K562 (cell line): ENCODE data around the gene CELA3A. TPM values are rescaled to one million over a fixed set of nuclear protein-coding genes. Genes with fewer than 3 reads are reported as not detected.
A peak's percentile ranks its signal among the peaks of the same experiment; 100 is the strongest.

Source experiments
- ATAC-seq: fragments of 200-7000 bp; cut with Tn5 transposase; 3 replicates; pipeline ENCODE4 v1.9.1; 2020; ENCODE audit warnings: moderate library complexity
- BruUV-seq: library from RNA; stranded (reverse); fragments of 400-500 nt; replicated peaks from 2 replicates; lab custom pipeline; 2021; lab: Mats Ljungman, UMichigan
- CTCF ChIA-PET: fragments of 300-600 bp; formaldehyde crosslinking; extraction: SDS; loops from one replicate; lab custom pipeline; 2021; ENCODE audit warnings: low intra/inter-chr PET ratio; lab: Yijun Ruan, JAX
- POLR2A ChIA-PET: fragments of 300-600, 350-650 bp; sonication (Branson Sonifier 250); formaldehyde crosslinking; extraction: SDS; loops from one replicate; lab custom pipeline; 2021; ENCODE audit warnings: antibody characterized with exemption, inconsistent platforms; lab: Yijun Ruan, JAX
- DNase-seq, 4 experiments: peaks; one replicate each; pipeline versions ENCODE4 v3.0.0 to v3.0.0-alpha.2; 2011 to 2018; ENCODE audit warnings: low spot score in 3 of 4, mixed read lengths in 3 of 4; ENCODE audit errors: extremely low read depth in 1 of 4
- FAIRE-seq: peaks from 2 replicates; lab custom pipeline; 2011; peaks lifted over from hg19 to GRCh38; lab: Jason Lieb, UNC
- H2AFZ ChIP-seq: 2 replicates; pipeline ENCODE4 v1.6.0; 2011; ENCODE audit warnings: low read depth, low read length, control low read depth, inconsistent platforms
- H3K27ac ChIP-seq: fragments of 200-600 bp; 3 replicates; pipeline ENCODE4 v1.8.0; 2011; ENCODE audit warnings: low read depth, mild to moderate bottlenecking, control low read depth, inconsistent platforms, low read length, moderate library complexity, mixed read lengths; ENCODE audit errors: extremely low read depth
- H3K27me3 ChIP-seq, 2 experiments: fragments of 300-600 bp in 1 of 2; 2 replicates in 1 of 2; 3 replicates in 1 of 2; pipeline versions ENCODE4 v1.6.0 to v1.8.0; 2011; ENCODE audit warnings: inconsistent platforms in 2 of 2, low read length in 2 of 2, mild to moderate bottlenecking in 1 of 2, mixed read lengths in 1 of 2, moderate library complexity in 1 of 2; ENCODE audit not compliant: control insufficient read depth in 2 of 2, insufficient read depth in 2 of 2
- H3K36me3 ChIP-seq: fragments of 300-600 bp; 3 replicates; pipeline ENCODE4 v1.8.0; 2011; ENCODE audit warnings: mild to moderate bottlenecking, low read length, inconsistent platforms; ENCODE audit not compliant: control insufficient read depth, insufficient read depth
- H3K4me1 ChIP-seq, 2 experiments: fragments of 200-600 bp in 1 of 2; replicated peaks in 1 of 2; 2 replicates in 1 of 2; 3 replicates in 1 of 2; pipeline versions ENCODE4 v1.5.1 to v1.8.0; 2011; ENCODE audit warnings: inconsistent platforms in 2 of 2, low read length in 2 of 2, mild to moderate bottlenecking in 1 of 2, mixed read lengths in 1 of 2, moderate library complexity in 1 of 2; ENCODE audit not compliant: control insufficient read depth in 2 of 2, insufficient read depth in 2 of 2
- H3K4me2 ChIP-seq: 2 replicates; pipeline ENCODE4 v1.6.1; 2011; ENCODE audit warnings: low read length, control low read depth, inconsistent platforms, mixed read lengths; ENCODE audit not compliant: insufficient read depth
- H3K4me3 ChIP-seq: fragments of 200-600 bp; sonication (generic), shearing (Covaris generic); 2 replicates; pipeline ENCODE4 v1.5.1; 2016; ENCODE audit warnings: control low read depth, inconsistent platforms
- H3K79me2 ChIP-seq: fragments of 200-600 bp; 3 replicates; pipeline ENCODE4 v1.8.0; 2011; ENCODE audit warnings: low read length, inconsistent platforms; ENCODE audit not compliant: control insufficient read depth, insufficient read depth
- H3K9ac ChIP-seq, 2 experiments: 2 replicates each; pipeline versions ENCODE4 v1.6.0 to v1.6.1; 2011; ENCODE audit warnings: low read depth in 2 of 2, low read length in 2 of 2, control low read depth in 1 of 2, inconsistent platforms in 1 of 2, mild to moderate bottlenecking in 1 of 2, mixed read lengths in 1 of 2; ENCODE audit not compliant: insufficient read depth in 1 of 2
- H3K9me1 ChIP-seq: one replicate; pipeline ENCODE4 v1.6.0; 2011; ENCODE audit warnings: inconsistent platforms, mild to moderate bottlenecking, low read length, moderate library complexity; ENCODE audit not compliant: control insufficient read depth, insufficient read depth
- H3K9me3 ChIP-seq: replicated peaks from 2 replicates; pipeline ENCODE4 v1.5.1; 2011; ENCODE audit warnings: low read depth, low read length, inconsistent platforms; ENCODE audit not compliant: control insufficient read depth, insufficient read depth
- H4K20me1 ChIP-seq: replicated peaks from 2 replicates; pipeline ENCODE4 v1.6.1; 2011; ENCODE audit warnings: low read length, inconsistent platforms, mixed read lengths; ENCODE audit not compliant: control insufficient read depth, insufficient read depth
- ELF2 ChIP-seq: fragments of 250-450 bp; sonication (Bioruptor Pico); IDR thresholded peaks from 2 replicates; pipeline ENCODE4 v1.5.0; 2021; ENCODE audit warnings: mild to moderate bottlenecking
- GABPB1 ChIP-seq: sonication (generic); formaldehyde crosslinking; IDR thresholded peaks from 2 replicates; pipeline ENCODE4 v1.8.0; 2022; ENCODE audit warnings: mild to moderate bottlenecking, missing genetic modification reagents
- WGBS: fragments of 100-300 bp; shearing (Covaris generic); methylation state at CpG from one replicate; pipeline ENCODE4 v1.1.6; 2016; ENCODE audit warnings: low coverage, mixed read lengths; ENCODE audit not compliant: insufficient coverage; ENCODE audit errors: missing lambda C conversion rate; 5-methylcytosine and 5-hydroxymethylcytosine counted together
- in situ Hi-C: fragments of 300-500 bp; cut with MboI; formaldehyde crosslinking; loops from 4 replicates; pipeline ENCODE4 v1.15.0; 2018; ENCODE audit warnings: inconsistent platforms, mixed read lengths
- intact Hi-C: fragments of 100-400 bp; cut with micrococcal nuclease; formaldehyde crosslinking; loops from 2 replicates; pipeline ENCODE4 v1.14.2; 2022
- polyA plus RNA-seq, 8 experiments: library from polyadenylated mRNA; depleted of rRNA in 4 of 8; stranded (reverse) in 5 of 8; unstranded in 3 of 8; fragments of >200 nt; fragmentation: Nextera tagmentation in 2 of 8; fragmentation: Illumina TruSeq in 1 of 8; extraction: Ambion mirVana in 2 of 8; extraction: Trizol in 1 of 8; gene quantifications; 2 replicates each; pipeline versions ENCODE4 v1.2.1 to v1.2.3, GENCODE V29; 2011 to 2014; ENCODE audit warnings: inconsistent platforms in 1 of 8, missing spikeins in 1 of 8
- total RNA-seq, 7 experiments: library from RNA; depleted of rRNA in 6 of 7; stranded (reverse); fragments of >200 nt in 6 of 7; fragmentation: Illumina TruSeq in 2 of 7; extraction: Trizol in 2 of 7; gene quantifications; 2 replicates each; pipeline versions ENCODE4 v1.2.1 to v1.2.3, GENCODE V29; 2011 to 2021; ENCODE audit warnings: low replicate concordance in 1 of 7
- TF ChIP-seq, protein P1 (sequence below): sonication (generic); formaldehyde crosslinking; IDR thresholded peaks from 2 replicates; pipeline ENCODE4 v1.9.0; 2022; ENCODE audit warnings: mild to moderate bottlenecking, missing genetic modification reagents
- TF ChIP-seq, protein P2 (sequence below): fragments of 250-450 bp; sonication (Bioruptor Pico); IDR thresholded peaks from 2 replicates; pipeline ENCODE4 v1.6.1; 2021; ENCODE audit warnings: mild to moderate bottlenecking
- TF ChIP-seq, protein P3 (sequence below): sonication (generic); formaldehyde crosslinking; IDR thresholded peaks from 2 replicates; pipeline ENCODE4 v1.8.0; 2023; ENCODE audit warnings: missing genetic modification reagents, mild to moderate bottlenecking, borderline replicate concordance
- TF ChIP-seq, protein P4 (sequence below), 2 experiments: IDR thresholded peaks; 2 replicates each; pipeline ENCODE4 v1.6.1; 2011; ENCODE audit warnings: borderline replicate concordance in 1 of 2, control low read depth in 1 of 2, low read depth in 1 of 2, low read length in 1 of 2, mild to moderate bottlenecking in 1 of 2, mixed read lengths in 1 of 2, moderate library complexity in 1 of 2; ENCODE audit not compliant: insufficient read depth in 1 of 2, insufficient read length in 1 of 2, poor library complexity in 1 of 2, severe bottlenecking in 1 of 2; ENCODE audit errors: extremely low read depth in 1 of 2
- TF ChIP-seq, protein P5 (sequence below): fragments of 250-450 bp; sonication (Bioruptor Pico); IDR thresholded peaks from 2 replicates; pipeline ENCODE4 v1.5.0; 2021
- TF ChIP-seq, protein P6 (sequence below): sonication (generic); formaldehyde crosslinking; IDR thresholded peaks from 2 replicates; pipeline ENCODE4 v1.8.1; 2023; ENCODE audit warnings: mild to moderate bottlenecking, missing genetic modification reagents, moderate library complexity

Gene CELA3A
- total and polyA plus RNA-seq, 9 of the 15 experiments (the other 6 are each of a cell fraction or from before 2014, with no cell fraction given): 5.4 TPM; not detected in 8

DNA sequence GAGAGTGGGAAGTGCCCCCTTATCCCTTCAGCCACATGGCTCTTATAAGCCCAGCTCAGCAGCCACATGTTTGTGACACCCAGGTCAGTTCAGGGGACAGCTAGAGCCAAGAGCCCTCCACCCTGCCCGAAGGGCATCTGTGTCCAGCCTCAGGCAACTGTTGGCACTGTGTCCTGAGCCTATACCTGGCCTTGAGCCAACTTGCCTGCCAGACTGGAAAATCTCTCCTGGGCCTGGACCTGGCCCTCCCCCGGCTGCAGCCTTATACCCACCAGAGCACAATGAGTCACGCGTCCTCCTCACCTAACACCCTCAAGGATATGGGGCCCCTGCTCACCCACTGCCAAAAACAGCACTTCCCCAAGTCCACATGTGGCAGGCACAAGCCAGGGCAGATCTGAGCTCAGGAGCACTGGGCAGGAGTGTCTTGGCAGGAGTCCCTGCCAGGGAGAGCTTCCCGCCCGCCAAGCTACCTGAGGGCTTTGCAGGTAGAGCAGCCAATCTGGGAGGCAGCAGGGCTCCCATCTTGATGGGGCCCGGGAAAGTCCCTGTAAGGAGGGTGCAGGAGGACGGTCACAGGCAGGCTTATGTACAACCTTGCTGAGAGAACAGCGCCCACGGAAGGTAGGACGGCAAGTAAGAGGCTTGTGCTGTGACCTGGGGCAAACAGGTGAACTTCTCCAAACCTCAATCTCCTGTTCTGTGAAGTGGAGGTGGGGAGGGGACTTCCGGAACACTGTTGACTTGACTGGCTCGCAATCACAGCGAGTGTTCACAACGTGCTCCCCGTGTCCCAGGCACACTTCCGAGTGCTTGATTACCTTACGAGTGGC, 44.5 kb upstream of the CELA3A start:
- DNase-seq (peak; percentile 45 to 67 (median 54)), ATAC-seq (peak; percentile 32), FAIRE-seq (no peak)
- Histone ChIP-seq H3K27me3 (no peaks in the 10 kb centered on the region), H3K9me3 (no peaks in the 10 kb centered on the region), H2AFZ (peak overlapping the region; percentile 44; the same call in 1 of the 2 replicates), H3K27ac (no peak overlapping the region), H3K4me1 (peaks cover 18 to 26% of the 10 kb centered on the region in 2 experiments), H4K20me1 (no peaks in the 10 kb centered on the region), H3K79me2 (no peaks in the 10 kb centered on the region), H3K9me1 (no peaks in the 10 kb centered on the region), H3K36me3 (no peaks in the 10 kb centered on the region), H3K4me3 (no peak overlapping the region), H3K4me2 (no peak overlapping the region), H3K9ac (peak overlapping the region in 1 of 2 experiments; percentile 86; a peak in 2 of 4 replicates)
- CTCF ChIA-PET: no interaction called here
- POLR2A ChIA-PET: interaction anchor here (0.7 kb wide), 1 partner anchor 78 kb away, joined by 3 read pairs; no protein-coding TSS in a partner anchor
- 60% methylated on average over 18 of the region's 18 CpGs for WGBS
- no TSS peak for BruUV-seq
- intact Hi-C loops: no loop called here
- in situ Hi-C loops: no loop called here
- TF ChIP-seq, protein P1, sequence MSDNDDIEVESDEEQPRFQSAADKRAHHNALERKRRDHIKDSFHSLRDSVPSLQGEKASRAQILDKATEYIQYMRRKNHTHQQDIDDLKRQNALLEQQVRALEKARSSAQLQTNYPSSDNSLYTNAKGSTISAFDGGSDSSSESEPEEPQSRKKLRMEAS: peak; percentile 51
- TF ChIP-seq, protein P2, sequence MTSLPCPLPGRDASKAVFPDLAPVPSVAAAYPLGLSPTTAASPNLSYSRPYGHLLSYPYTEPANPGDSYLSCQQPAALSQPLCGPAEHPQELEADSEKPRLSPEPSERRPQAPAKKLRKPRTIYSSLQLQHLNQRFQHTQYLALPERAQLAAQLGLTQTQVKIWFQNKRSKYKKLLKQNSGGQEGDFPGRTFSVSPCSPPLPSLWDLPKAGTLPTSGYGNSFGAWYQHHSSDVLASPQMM (CRISPR knock-in tag): no peak
- TF ChIP-seq, protein P3, sequence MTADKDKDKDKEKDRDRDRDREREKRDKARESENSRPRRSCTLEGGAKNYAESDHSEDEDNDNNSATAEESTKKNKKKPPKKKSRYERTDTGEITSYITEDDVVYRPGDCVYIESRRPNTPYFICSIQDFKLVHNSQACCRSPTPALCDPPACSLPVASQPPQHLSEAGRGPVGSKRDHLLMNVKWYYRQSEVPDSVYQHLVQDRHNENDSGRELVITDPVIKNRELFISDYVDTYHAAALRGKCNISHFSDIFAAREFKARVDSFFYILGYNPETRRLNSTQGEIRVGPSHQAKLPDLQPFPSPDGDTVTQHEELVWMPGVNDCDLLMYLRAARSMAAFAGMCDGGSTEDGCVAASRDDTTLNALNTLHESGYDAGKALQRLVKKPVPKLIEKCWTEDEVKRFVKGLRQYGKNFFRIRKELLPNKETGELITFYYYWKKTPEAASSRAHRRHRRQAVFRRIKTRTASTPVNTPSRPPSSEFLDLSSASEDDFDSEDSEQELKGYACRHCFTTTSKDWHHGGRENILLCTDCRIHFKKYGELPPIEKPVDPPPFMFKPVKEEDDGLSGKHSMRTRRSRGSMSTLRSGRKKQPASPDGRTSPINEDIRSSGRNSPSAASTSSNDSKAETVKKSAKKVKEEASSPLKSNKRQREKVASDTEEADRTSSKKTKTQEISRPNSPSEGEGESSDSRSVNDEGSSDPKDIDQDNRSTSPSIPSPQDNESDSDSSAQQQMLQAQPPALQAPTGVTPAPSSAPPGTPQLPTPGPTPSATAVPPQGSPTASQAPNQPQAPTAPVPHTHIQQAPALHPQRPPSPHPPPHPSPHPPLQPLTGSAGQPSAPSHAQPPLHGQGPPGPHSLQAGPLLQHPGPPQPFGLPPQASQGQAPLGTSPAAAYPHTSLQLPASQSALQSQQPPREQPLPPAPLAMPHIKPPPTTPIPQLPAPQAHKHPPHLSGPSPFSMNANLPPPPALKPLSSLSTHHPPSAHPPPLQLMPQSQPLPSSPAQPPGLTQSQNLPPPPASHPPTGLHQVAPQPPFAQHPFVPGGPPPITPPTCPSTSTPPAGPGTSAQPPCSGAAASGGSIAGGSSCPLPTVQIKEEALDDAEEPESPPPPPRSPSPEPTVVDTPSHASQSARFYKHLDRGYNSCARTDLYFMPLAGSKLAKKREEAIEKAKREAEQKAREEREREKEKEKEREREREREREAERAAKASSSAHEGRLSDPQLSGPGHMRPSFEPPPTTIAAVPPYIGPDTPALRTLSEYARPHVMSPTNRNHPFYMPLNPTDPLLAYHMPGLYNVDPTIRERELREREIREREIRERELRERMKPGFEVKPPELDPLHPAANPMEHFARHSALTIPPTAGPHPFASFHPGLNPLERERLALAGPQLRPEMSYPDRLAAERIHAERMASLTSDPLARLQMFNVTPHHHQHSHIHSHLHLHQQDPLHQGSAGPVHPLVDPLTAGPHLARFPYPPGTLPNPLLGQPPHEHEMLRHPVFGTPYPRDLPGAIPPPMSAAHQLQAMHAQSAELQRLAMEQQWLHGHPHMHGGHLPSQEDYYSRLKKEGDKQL: no peak
- TF ChIP-seq, protein P4, sequence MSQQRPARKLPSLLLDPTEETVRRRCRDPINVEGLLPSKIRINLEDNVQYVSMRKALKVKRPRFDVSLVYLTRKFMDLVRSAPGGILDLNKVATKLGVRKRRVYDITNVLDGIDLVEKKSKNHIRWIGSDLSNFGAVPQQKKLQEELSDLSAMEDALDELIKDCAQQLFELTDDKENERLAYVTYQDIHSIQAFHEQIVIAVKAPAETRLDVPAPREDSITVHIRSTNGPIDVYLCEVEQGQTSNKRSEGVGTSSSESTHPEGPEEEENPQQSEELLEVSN (IDR thresholded peaks at IDR 0.05; ENCODE audit: borderline replicate concordance in 1 of 2, extremely low read depth in 1 of 2, insufficient read depth in 1 of 2, insufficient read length in 1 of 2, low read depth in 1 of 2, low read length in 1 of 2, poor library complexity in 1 of 2, severe bottlenecking in 1 of 2): peak in 1 of 2 experiments; percentile 17
- TF ChIP-seq GABPB1 (no peak), ELF2 (CRISPR knock-in tag) (no peak)
- TF ChIP-seq, protein P5, sequence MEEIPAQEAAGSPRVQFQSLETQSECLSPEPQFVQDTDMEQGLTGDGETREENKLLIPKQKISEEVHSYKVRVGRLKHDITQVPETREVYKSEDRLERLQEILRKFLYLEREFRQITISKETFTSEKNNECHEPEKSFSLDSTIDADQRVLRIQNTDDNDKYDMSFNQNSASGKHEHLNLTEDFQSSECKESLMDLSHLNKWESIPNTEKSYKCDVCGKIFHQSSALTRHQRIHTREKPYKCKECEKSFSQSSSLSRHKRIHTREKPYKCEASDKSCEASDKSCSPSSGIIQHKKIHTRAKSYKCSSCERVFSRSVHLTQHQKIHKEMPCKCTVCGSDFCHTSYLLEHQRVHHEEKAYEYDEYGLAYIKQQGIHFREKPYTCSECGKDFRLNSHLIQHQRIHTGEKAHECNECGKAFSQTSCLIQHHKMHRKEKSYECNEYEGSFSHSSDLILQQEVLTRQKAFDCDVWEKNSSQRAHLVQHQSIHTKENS: no peak
- TF ChIP-seq, protein P6, sequence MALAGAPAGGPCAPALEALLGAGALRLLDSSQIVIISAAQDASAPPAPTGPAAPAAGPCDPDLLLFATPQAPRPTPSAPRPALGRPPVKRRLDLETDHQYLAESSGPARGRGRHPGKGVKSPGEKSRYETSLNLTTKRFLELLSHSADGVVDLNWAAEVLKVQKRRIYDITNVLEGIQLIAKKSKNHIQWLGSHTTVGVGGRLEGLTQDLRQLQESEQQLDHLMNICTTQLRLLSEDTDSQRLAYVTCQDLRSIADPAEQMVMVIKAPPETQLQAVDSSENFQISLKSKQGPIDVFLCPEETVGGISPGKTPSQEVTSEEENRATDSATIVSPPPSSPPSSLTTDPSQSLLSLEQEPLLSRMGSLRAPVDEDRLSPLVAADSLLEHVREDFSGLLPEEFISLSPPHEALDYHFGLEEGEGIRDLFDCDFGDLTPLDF: no peak
